Measurements from ENCODE around the gene CREB5.
"Not testable (repeated sequence)": the region's sequence is repeated elsewhere in the genome, so short reads cannot be mapped to it uniquely, and the experiment has no call there.

The CREB5 gene

DNA sequence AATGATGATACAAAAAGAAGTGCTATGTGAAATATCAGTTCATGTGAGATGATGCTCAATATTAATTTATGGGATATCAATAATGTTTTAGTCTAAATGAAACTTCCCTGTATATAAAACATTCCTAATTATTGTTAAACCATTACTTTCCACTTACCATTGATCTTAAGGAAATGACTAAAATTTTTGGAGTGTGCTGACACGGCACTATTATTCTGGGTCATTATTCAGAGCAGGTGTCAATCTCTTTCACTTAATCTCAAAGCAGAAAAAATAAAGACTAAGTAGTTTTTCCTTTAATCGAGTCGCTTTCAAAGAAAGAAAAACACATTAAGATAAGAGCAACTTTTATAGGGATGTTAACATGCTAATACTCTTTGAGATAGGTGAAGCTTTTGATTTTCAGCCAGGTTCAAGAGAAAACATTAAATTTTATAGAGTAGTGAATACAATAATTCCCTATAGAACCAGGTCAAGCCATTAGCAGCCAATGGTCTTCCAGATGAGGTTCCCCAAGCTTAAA is 11.4 kb upstream of the CREB5 start:
- ChIA-PET CTCF (interaction anchor here (1.5 to 4.4 kb wide), 2 partner anchors 11 to 15 kb away, joined by 3 to 31 read pairs; no protein-coding TSS in a partner anchor), POLR2A (no interaction called here)
- no peak for DNase-seq (ENCODE audit: extremely low spot score)
- TF ChIP-seq, protein P1, sequence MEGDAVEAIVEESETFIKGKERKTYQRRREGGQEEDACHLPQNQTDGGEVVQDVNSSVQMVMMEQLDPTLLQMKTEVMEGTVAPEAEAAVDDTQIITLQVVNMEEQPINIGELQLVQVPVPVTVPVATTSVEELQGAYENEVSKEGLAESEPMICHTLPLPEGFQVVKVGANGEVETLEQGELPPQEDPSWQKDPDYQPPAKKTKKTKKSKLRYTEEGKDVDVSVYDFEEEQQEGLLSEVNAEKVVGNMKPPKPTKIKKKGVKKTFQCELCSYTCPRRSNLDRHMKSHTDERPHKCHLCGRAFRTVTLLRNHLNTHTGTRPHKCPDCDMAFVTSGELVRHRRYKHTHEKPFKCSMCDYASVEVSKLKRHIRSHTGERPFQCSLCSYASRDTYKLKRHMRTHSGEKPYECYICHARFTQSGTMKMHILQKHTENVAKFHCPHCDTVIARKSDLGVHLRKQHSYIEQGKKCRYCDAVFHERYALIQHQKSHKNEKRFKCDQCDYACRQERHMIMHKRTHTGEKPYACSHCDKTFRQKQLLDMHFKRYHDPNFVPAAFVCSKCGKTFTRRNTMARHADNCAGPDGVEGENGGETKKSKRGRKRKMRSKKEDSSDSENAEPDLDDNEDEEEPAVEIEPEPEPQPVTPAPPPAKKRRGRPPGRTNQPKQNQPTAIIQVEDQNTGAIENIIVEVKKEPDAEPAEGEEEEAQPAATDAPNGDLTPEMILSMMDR (IDR thresholded peaks at IDR 0.05; ENCODE audit: control extremely low read depth, extremely low read depth, low read depth, missing control alignments): no peak

DNA sequence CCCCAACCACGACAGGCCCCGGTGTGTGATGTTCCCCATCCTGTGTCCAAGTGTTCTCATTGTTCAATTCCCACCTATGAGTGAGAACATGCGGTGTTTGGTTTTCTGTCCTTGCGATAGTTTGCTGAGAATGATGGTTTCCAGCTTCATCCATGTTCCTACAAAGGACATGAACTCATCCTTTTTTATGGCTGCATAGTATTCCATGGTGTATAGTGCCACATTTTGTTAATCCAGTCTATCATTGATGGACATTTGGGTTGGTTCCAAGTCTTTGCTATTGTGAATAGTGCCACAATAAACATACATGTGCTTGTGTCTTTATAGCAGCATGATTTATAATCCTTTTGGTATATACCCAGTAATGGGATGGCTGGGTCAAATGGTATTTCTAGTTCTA is 10.8 kb upstream of the CREB5 start:
- POLR2A ChIA-PET; DNase-seq (ENCODE audit: extremely low spot score); CTCF ChIA-PET: not testable (repeated sequence)

DNA sequence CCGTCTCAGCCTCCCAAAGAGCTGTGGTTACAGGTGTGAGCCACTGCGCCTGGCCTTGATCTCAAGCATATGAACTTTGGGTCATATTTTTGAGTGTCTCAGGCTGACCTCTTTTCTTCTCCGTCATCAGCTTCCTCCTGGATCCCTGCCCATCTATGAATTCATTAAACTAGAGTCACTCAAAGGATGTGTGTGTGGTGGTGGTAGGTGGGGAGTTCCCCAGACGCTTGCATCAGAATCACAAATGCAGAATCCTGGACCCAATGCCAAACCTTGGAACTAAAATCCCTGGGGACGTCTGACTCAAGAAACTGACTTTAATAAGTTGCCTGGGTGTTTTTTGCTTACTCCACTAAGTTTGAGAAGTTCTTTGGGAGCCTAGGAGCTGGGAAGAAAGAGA is 6.7 kb upstream of the CREB5 start:
- POLR2A ChIA-PET: no interaction called here
- TF ChIP-seq, protein P1 (IDR thresholded peaks at IDR 0.05; ENCODE audit: control extremely low read depth, extremely low read depth, low read depth, missing control alignments): no peak

DNA sequence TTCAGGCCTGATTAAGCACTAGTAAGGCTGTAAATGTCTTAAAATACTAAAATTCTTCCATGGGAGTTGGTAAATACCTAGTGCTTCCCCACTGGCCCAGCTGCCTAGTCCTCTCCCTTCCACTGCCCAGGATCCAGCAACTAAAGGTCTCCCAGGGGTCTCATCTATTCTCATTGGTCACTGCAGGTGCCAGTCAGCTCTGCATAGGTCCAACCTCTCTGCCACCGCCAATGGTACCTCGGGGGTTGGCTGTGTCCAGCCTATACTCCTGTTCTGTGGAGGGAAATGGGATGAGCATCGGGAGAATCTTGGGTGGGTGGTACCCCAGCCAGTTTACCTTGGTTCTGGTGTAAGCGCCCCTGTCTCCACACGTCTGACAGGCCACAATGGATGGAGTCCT is 6.1 kb upstream of the CREB5 start:
- ChIA-PET POLR2A (no interaction called here), CTCF (no interaction called here)
- TF ChIP-seq, protein P1 (IDR thresholded peaks at IDR 0.05; ENCODE audit: control extremely low read depth, extremely low read depth, low read depth, missing control alignments): no peak
- DNase-seq (ENCODE audit: extremely low spot score): no peak

More for the DNA sequence above, 6.7 kb upstream of the CREB5 start:
- CTCF ChIA-PET: no interaction called here
- DNase-seq (ENCODE audit: extremely low spot score): peak; percentile 21

DNA sequence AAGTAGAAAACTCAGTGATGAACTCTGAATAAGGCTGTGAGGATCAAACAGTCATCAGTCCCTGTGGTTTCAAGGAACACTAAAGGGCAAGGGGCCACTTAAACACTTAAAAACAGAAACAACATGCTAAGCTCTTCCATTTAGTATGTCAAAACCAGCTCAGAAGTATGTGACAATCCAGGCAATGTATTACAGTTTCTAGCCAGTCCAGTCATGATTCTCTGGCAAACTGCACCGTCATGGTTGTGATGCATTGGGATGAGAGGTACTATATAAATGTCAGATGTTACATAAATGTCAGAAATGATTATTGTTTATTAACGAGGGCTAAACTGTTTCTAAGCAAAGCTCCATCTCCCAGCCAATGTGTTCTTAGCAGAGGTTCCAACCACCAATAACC is 4.7 kb upstream of the CREB5 start:
- no peak for DNase-seq (ENCODE audit: extremely low spot score)
- POLR2A ChIA-PET: no interaction called here
- CTCF ChIA-PET: interaction anchor here (1.0 to 1.4 kb wide), 4 partner anchors 8 to 19 kb away, joined by 3 to 5 read pairs (median 4); no protein-coding TSS in a partner anchor
- TF ChIP-seq, protein P1 (IDR thresholded peaks at IDR 0.05; ENCODE audit: control extremely low read depth, extremely low read depth, low read depth, missing control alignments): no peak

DNA sequence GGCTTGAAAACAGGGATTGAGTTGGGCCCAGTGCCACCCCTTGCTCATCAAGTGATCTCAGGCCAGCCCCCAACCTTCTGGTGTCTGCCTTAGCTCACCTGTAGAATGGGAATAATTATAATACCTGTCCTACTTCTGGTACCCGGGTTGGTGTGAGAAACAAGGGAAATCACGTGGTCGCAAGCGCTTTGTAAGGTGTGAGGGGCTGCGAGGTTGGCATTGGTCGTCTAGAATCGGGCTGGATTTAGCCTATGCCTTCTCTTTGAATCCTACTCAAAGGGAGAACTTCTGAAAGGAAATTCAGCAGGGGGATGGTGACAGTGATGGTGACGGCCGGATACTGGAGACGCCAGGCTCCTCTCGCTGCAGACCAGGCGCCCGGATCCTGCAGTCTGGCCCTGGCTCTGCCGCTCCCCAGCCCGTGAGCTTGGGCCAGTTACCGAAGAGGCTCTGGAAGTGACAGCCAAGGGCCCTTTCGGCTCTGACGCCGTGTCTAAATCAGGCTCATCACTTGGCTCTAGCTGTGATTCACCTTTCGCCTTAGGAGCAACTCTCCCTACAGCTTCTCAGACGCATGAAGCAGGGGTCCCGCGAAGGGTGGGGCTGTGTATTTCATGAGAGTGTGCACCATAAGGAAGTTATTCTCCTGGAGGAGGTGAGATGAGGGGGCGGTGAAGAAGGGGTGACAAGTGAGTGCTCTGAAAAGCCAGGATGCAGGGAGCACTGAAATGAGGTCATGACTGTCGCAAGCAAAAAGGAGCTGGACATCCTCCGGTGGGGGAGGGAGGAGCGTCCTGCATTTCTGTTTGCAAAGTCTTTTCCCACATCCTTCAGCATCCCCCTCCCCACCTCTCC is 4.0 kb upstream of the CREB5 start:
- TF ChIP-seq, protein P1 (IDR thresholded peaks at IDR 0.05; ENCODE audit: control extremely low read depth, extremely low read depth, low read depth, missing control alignments): no peak
- peak; percentile 19 for DNase-seq (ENCODE audit: extremely low spot score)
- POLR2A ChIA-PET: interaction anchor here (0.6 kb wide), 1 partner anchor 52 kb away, joined by 3 read pairs; no protein-coding TSS in a partner anchor
- CTCF ChIA-PET: interaction anchor here (1.0 to 1.4 kb wide), 6 partner anchors 9 to 431 kb away, joined by 3 to 5 read pairs (median 4); no protein-coding TSS in a partner anchor
